Measurements from ENCODE around the gene TMEM170B.

Gene TMEM170B

GRCh38 chr6:11614534-11615213 lies 77.1 kb downstream of the TMEM170B start:
- TF ChIP-seq, protein P1, sequence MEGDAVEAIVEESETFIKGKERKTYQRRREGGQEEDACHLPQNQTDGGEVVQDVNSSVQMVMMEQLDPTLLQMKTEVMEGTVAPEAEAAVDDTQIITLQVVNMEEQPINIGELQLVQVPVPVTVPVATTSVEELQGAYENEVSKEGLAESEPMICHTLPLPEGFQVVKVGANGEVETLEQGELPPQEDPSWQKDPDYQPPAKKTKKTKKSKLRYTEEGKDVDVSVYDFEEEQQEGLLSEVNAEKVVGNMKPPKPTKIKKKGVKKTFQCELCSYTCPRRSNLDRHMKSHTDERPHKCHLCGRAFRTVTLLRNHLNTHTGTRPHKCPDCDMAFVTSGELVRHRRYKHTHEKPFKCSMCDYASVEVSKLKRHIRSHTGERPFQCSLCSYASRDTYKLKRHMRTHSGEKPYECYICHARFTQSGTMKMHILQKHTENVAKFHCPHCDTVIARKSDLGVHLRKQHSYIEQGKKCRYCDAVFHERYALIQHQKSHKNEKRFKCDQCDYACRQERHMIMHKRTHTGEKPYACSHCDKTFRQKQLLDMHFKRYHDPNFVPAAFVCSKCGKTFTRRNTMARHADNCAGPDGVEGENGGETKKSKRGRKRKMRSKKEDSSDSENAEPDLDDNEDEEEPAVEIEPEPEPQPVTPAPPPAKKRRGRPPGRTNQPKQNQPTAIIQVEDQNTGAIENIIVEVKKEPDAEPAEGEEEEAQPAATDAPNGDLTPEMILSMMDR (IDR thresholded peaks at IDR 0.05; ENCODE audit: low read depth, low read length), result no peak
- TF ChIP-seq EZH2phosphoT487 (IDR thresholded peaks at IDR 0.05; ENCODE audit: low read depth), result no peak
- H3K4me1 ChIP-seq (ENCODE audit: low read length), result 0 out of 2 replicates have a peak, but pooled peaks cover 4% of the 10 kb centered on the region
- no peak overlapping the region for H2AFZ ChIP-seq (ENCODE audit: low read depth, low read length)
- H3K36me3 ChIP-seq (replicated peaks; ENCODE audit: low read depth, low read length), result no peaks in the 10 kb centered on the region
- no peaks in the 10 kb centered on the region for H3K27me3 ChIP-seq (ENCODE audit: low read depth, low read length)
- no peaks in the 10 kb centered on the region for H4K20me1 ChIP-seq (ENCODE audit: insufficient read depth, low read length)
- no peak overlapping the region for H3K27ac ChIP-seq (ENCODE audit: low read length)
- H3K4me3 ChIP-seq (ENCODE audit: low read length), result no peak overlapping the region
- no peaks in the 10 kb centered on the region for H3K9me3 ChIP-seq (ENCODE audit: insufficient read depth, low read length)
- no peak overlapping the region for H3K4me2 ChIP-seq (ENCODE audit: low read length)
- no peaks in the 10 kb centered on the region for H3K79me2 ChIP-seq (ENCODE audit: low read length)
- no peak overlapping the region for H3K9ac ChIP-seq (ENCODE audit: low read length)

- no peaks in the 10 kb centered on the region for H4K20me1 ChIP-seq (ENCODE audit: insufficient read depth, low read length)
- no peak overlapping the region for H2AFZ ChIP-seq (ENCODE audit: low read depth, low read length)
- TF ChIP-seq, protein P1 (IDR thresholded peaks at IDR 0.05; ENCODE audit: low read depth, low read length), result no peak
- H3K27me3 ChIP-seq (ENCODE audit: low read depth, low read length), result no peaks in the 10 kb centered on the region
- H3K9me3 ChIP-seq (ENCODE audit: insufficient read depth, low read length), result no peaks in the 10 kb centered on the region
- no peaks in the 10 kb centered on the region for H3K36me3 ChIP-seq (replicated peaks; ENCODE audit: low read depth, low read length)
- no peaks in the 10 kb centered on the region for H3K79me2 ChIP-seq (ENCODE audit: low read length)
- no peak overlapping the region for H3K4me2 ChIP-seq (ENCODE audit: low read length)
- H3K27ac ChIP-seq (ENCODE audit: low read length), result no peak overlapping the region
- 0 out of 2 replicates have a peak, but pooled peaks cover 4% of the 10 kb centered on the region for H3K4me1 ChIP-seq (ENCODE audit: low read length)
- H3K9ac ChIP-seq (ENCODE audit: low read length), result no peak overlapping the region
- H3K4me3 ChIP-seq (ENCODE audit: low read length), result no peak overlapping the region
These were observed 77.7 kb downstream of the TMEM170B start for GRCh38 chr6:11615214-11615602.

GRCh38 chr6:11616200-11616611 lies 78.7 kb downstream of the TMEM170B start:
- H3K9ac ChIP-seq (ENCODE audit: low read length), result no peak overlapping the region
- H3K79me2 ChIP-seq (ENCODE audit: low read length), result no peaks in the 10 kb centered on the region
- H3K27ac ChIP-seq (ENCODE audit: low read length), result no peak overlapping the region
- H2AFZ ChIP-seq (ENCODE audit: low read depth, low read length), result no peak overlapping the region
- no peaks in the 10 kb centered on the region for H4K20me1 ChIP-seq (ENCODE audit: insufficient read depth, low read length)
- H3K36me3 ChIP-seq (replicated peaks; ENCODE audit: low read depth, low read length), result no peaks in the 10 kb centered on the region
- H3K4me1 ChIP-seq (ENCODE audit: low read length), result 0 out of 2 replicates have a peak, but pooled peaks cover 4% of the 10 kb centered on the region
- no peaks in the 10 kb centered on the region for H3K27me3 ChIP-seq (ENCODE audit: low read depth, low read length)
- no peak overlapping the region for H3K4me3 ChIP-seq (ENCODE audit: low read length)
- no peak for TF ChIP-seq EZH2phosphoT487 (IDR thresholded peaks at IDR 0.05; ENCODE audit: low read depth)
- TF ChIP-seq, protein P1 (IDR thresholded peaks at IDR 0.05; ENCODE audit: low read depth, low read length), result no peak
- H3K9me3 ChIP-seq (ENCODE audit: insufficient read depth, low read length), result no peaks in the 10 kb centered on the region
- H3K4me2 ChIP-seq (ENCODE audit: low read length), result no peak overlapping the region

DNA sequence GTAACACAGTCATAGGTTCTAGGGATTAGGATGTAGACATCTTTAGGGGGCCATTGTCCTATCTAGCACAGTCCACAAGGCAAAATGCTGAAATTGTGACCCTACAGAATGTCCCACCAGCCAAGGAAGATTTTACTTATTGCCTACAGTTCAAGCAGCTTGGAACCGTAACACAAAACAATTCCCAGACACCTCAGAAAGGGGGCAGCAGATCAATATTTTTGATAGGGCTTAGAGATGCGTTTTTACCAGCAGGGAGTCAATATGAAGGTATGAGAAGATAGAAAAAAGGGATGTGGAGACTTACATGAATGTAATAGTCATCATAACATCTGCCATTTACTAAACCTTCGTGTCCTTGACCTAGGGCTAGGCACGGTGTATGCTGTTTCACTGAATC lies 81.0 kb downstream of the TMEM170B start:
- Histone ChIP-seq H3K9me3 (ENCODE audit: insufficient read depth, low read length) (no peaks in the 10 kb centered on the region), H3K27me3 (ENCODE audit: low read depth, low read length) (no peaks in the 10 kb centered on the region), H3K4me2 (ENCODE audit: low read length) (no peak overlapping the region), H3K4me3 (ENCODE audit: low read length) (no peak overlapping the region), H4K20me1 (ENCODE audit: insufficient read depth, low read length) (no peaks in the 10 kb centered on the region), H3K9ac (ENCODE audit: low read length) (no peak overlapping the region), H3K79me2 (ENCODE audit: low read length) (no peaks in the 10 kb centered on the region), H3K4me1 (ENCODE audit: low read length) (0 out of 2 replicates have a peak, but pooled peaks cover 4% of the 10 kb centered on the region), H3K36me3 (replicated peaks; ENCODE audit: low read depth, low read length) (no peaks in the 10 kb centered on the region), H2AFZ (ENCODE audit: low read depth, low read length) (no peak overlapping the region), H3K27ac (ENCODE audit: low read length) (no peak overlapping the region)
- no peak for TF ChIP-seq EZH2phosphoT487 (IDR thresholded peaks at IDR 0.05; ENCODE audit: low read depth)
- TF ChIP-seq, protein P1 (IDR thresholded peaks at IDR 0.05; ENCODE audit: low read depth, low read length), result peak; percentile 65

Measured in OCI-LY3 (cell line).